IMR-90 (cell line): ENCODE measurements around the gene BST1. TPM values are rescaled to one million over a fixed set of nuclear protein-coding genes. Genes with fewer than 3 reads are reported as not detected.

ENCODE experiments used
- ATAC-seq: fragments of 200-7000 bp; cut with Tn5 transposase; 2 replicates; pipeline ENCODE4 v1.9.1; 2020; ENCODE audit warnings: low read depth, mild to moderate bottlenecking, moderate library complexity
- BruUV-seq: library from RNA; stranded (reverse); fragments of 400-500 nt; replicated peaks from 2 replicates; lab custom pipeline; 2021; lab: Mats Ljungman, UMichigan
- CTCF ChIA-PET: fragments of 300-600 bp; formaldehyde crosslinking; extraction: SDS; loops from one replicate; lab custom pipeline; 2021; ENCODE audit warnings: antibody characterized with exemption; lab: Yijun Ruan, JAX
- POLR2A ChIA-PET: fragments of 300-600 bp; sonication (Branson Sonifier 250); formaldehyde crosslinking; loops from one replicate; lab custom pipeline; 2022; ENCODE audit warnings: antibody characterized with exemption; ENCODE audit not compliant: unreplicated experiment; lab: Charles Lee
- DNase-seq: peaks from one replicate; pipeline ENCODE4 v3.0.0; 2013
- H2AFZ ChIP-seq: replicated peaks from 2 replicates; pipeline ENCODE3; 2013; ENCODE audit warnings: low read length, mild to moderate bottlenecking; ENCODE audit not compliant: poor library complexity
- H2AK5ac ChIP-seq: 2 replicates; pipeline ENCODE4 v1.6.1; 2013; ENCODE audit warnings: low read depth, low read length, inconsistent platforms
- H2AK9ac ChIP-seq: replicated peaks from 2 replicates; pipeline ENCODE3; 2013; ENCODE audit warnings: mild to moderate bottlenecking, low read depth, low read length, moderate library complexity; ENCODE audit not compliant: poor library complexity
- H2BK120ac ChIP-seq: 2 replicates; pipeline ENCODE4 v1.6.1; 2013; ENCODE audit warnings: low read depth, low read length, inconsistent platforms
- H2BK15ac ChIP-seq: 3 replicates; pipeline ENCODE4 v1.6.1; 2013; ENCODE audit warnings: low read depth, low read length, inconsistent platforms
- H2BK20ac ChIP-seq: 2 replicates; pipeline ENCODE4 v1.6.1; 2013; ENCODE audit warnings: low read depth, mild to moderate bottlenecking, inconsistent platforms, low read length, moderate library complexity
- H2BK5ac ChIP-seq: 2 replicates; pipeline ENCODE4 v1.6.1; 2013; ENCODE audit warnings: mild to moderate bottlenecking, low read depth, low read length, inconsistent platforms; ENCODE audit not compliant: poor library complexity, severe bottlenecking
- H3K14ac ChIP-seq: replicated peaks from 2 replicates; pipeline ENCODE4 v1.6.1; 2013; ENCODE audit warnings: low read depth, low read length, inconsistent platforms
- H3K18ac ChIP-seq: 2 replicates; pipeline ENCODE4 v1.6.1; 2013; ENCODE audit warnings: low read depth, low read length, control low read depth
- H3K23ac ChIP-seq: 2 replicates; pipeline ENCODE4 v1.6.1; 2013; ENCODE audit warnings: low read depth, low read length, inconsistent platforms
- H3K27ac ChIP-seq: 2 replicates; pipeline ENCODE4 v1.5.1; 2013; ENCODE audit warnings: mild to moderate bottlenecking, control low read depth, low read length; ENCODE audit not compliant: insufficient read depth
- H3K27me3 ChIP-seq: 2 replicates; pipeline ENCODE4 v1.6.1; 2013; ENCODE audit warnings: low read length; ENCODE audit not compliant: control insufficient read depth, insufficient read depth
- H3K36me3 ChIP-seq: 2 replicates; pipeline ENCODE4 v1.6.1; 2013; ENCODE audit warnings: low read length, mixed read lengths; ENCODE audit not compliant: control insufficient read depth, insufficient read depth
- H3K4ac ChIP-seq: 2 replicates; pipeline ENCODE4 v1.6.1; 2013; ENCODE audit warnings: low read depth, low read length, inconsistent platforms
- H3K4me1 ChIP-seq: 2 replicates; pipeline ENCODE4 v1.6.1; 2013; ENCODE audit warnings: low read length, mixed read lengths; ENCODE audit not compliant: control insufficient read depth, insufficient read depth
- H3K4me2 ChIP-seq: 2 replicates; pipeline ENCODE4 v1.6.1; 2013; ENCODE audit warnings: low read depth, mild to moderate bottlenecking, control low read depth, low read length, moderate library complexity
- H3K4me3 ChIP-seq: 2 replicates; pipeline ENCODE4 v1.5.1; 2013; ENCODE audit warnings: low read depth, mild to moderate bottlenecking, control low read depth, low read length, moderate library complexity; ENCODE audit not compliant: insufficient read depth
- H3K56ac ChIP-seq: 2 replicates; pipeline ENCODE4 v1.6.1; 2013; ENCODE audit warnings: low read length, inconsistent platforms; ENCODE audit not compliant: insufficient read depth; ENCODE audit errors: extremely low read depth
- H3K79me1 ChIP-seq, 2 experiments: 2 replicates each; pipeline ENCODE4 v1.6.1; 2013; ENCODE audit warnings: low read length in 2 of 2, inconsistent platforms in 1 of 2, low read depth in 1 of 2
- H3K9ac ChIP-seq: 2 replicates; pipeline ENCODE4 v1.6.1; 2013; ENCODE audit warnings: low read depth, low read length, control low read depth
- H3K9me1 ChIP-seq: 2 replicates; pipeline ENCODE4 v1.6.1; 2013; ENCODE audit warnings: low read length, inconsistent platforms; ENCODE audit not compliant: insufficient read depth
- H3K9me3 ChIP-seq: 2 replicates; pipeline ENCODE4 v1.6.1; 2013; ENCODE audit warnings: low read length; ENCODE audit not compliant: control insufficient read depth, insufficient read depth
- H4K20me1 ChIP-seq: 2 replicates; pipeline ENCODE4 v1.6.1; 2013; ENCODE audit warnings: low read length, inconsistent platforms; ENCODE audit not compliant: insufficient read depth
- H4K5ac ChIP-seq: 2 replicates; pipeline ENCODE4 v1.6.1; 2013; ENCODE audit warnings: mild to moderate bottlenecking, low read depth, low read length, control low read depth
- H4K8ac ChIP-seq, 2 experiments: 2 replicates each; pipeline ENCODE4 v1.6.1; 2013; ENCODE audit warnings: low read depth in 2 of 2, low read length in 2 of 2, control low read depth in 1 of 2, inconsistent platforms in 1 of 2
- H4K91ac ChIP-seq: 2 replicates; pipeline ENCODE4 v1.6.1; 2013; ENCODE audit warnings: low read depth, low read length, inconsistent platforms; ENCODE audit not compliant: insufficient read depth
- BHLHE40 ChIP-seq: fragments of 150-350 bp; IDR thresholded peaks from 2 replicates; pipeline ENCODE4 v1.6.1; 2016; ENCODE audit warnings: mild to moderate bottlenecking, low read depth, low read length
- CEBPB ChIP-seq: IDR thresholded peaks from 2 replicates; pipeline ENCODE4 v1.6.1; 2012; ENCODE audit warnings: low read depth, low read length, improper control_type of control experiment
- CHD1 ChIP-seq: IDR thresholded peaks from 2 replicates; pipeline ENCODE4 v1.6.1; 2012; ENCODE audit warnings: low read depth, low read length, improper control_type of control experiment
- MAFK ChIP-seq: IDR thresholded peaks from 2 replicates; pipeline ENCODE4 v1.6.1; 2012; ENCODE audit warnings: low read depth, low read length, improper control_type of control experiment
- MXI1 ChIP-seq: IDR thresholded peaks from 2 replicates; pipeline ENCODE4 v1.6.1; 2012; ENCODE audit warnings: low read depth, mild to moderate bottlenecking, low read length, moderate library complexity, borderline replicate concordance
- NFE2L2 ChIP-seq: fragments of 150-350 bp; IDR thresholded peaks from 2 replicates; pipeline ENCODE4 v1.6.1; 2016; ENCODE audit warnings: low read depth, mild to moderate bottlenecking, low read length
- POLR2A ChIP-seq: IDR thresholded peaks from 2 replicates; pipeline ENCODE4 v1.6.1; 2012; ENCODE audit warnings: mild to moderate bottlenecking, low read depth, low read length
- SMC3 ChIP-seq: fragments of 150-350 bp; IDR thresholded peaks from 2 replicates; pipeline ENCODE4 v1.6.1; 2016; ENCODE audit warnings: low read depth, mild to moderate bottlenecking, antibody characterized with exemption, low read length, moderate library complexity
- USF2 ChIP-seq: fragments of 150-350 bp; IDR thresholded peaks from 2 replicates; pipeline ENCODE4 v1.6.1; 2017; ENCODE audit warnings: mild to moderate bottlenecking, antibody characterized with exemption, low read length, low read depth
- WGBS, 2 experiments: methylation state at CpG; one replicate each; pipeline versions ENCODE4 v1.1.5 to v1.1.7; 2013; ENCODE audit warnings: missing lambda C conversion rate in 2 of 2; ENCODE audit not compliant: insufficient read length in 1 of 2; ENCODE audit errors: extremely low coverage in 2 of 2; 5-methylcytosine and 5-hydroxymethylcytosine counted together
- dilution Hi-C: fragments of 300-500 bp; cut with HindIII; formaldehyde crosslinking; loops from one replicate; pipeline ENCODE4 v1.14.3; 2018; ENCODE audit warnings: low sequenced_read_pairs; ENCODE audit not compliant: unreplicated experiment
- in situ Hi-C: fragments of 300-500 bp; cut with MboI; formaldehyde crosslinking; loops from 3 replicates; pipeline ENCODE4 v1.14.3; 2019; ENCODE audit warnings: low sequenced_read_pairs, inconsistent platforms, mixed read lengths
- intact Hi-C: fragments of 100-400 bp; cut with micrococcal nuclease; formaldehyde crosslinking; loops from 2 replicates; pipeline ENCODE4 v1.10.0; 2022
- polyA plus RNA-seq, 3 experiments: library from polyadenylated mRNA; depleted of rRNA; stranded (reverse); fragments of >200 nt; gene quantifications; 2 replicates each; pipeline ENCODE4 v1.2.3, GENCODE V29; 2012; ENCODE audit warnings: low replicate concordance in 1 of 3
- total RNA-seq: library from RNA; depleted of rRNA; stranded (reverse); fragments of >200 nt; gene quantifications from 2 replicates; pipeline ENCODE4 v1.2.3, GENCODE V29; 2012

Gene BST1
- total and polyA plus RNA-seq, 2 of the 4 experiments (the other 2 are of a cell fraction) = 6.6 to 11.1 TPM

- H3K27ac ChIP-seq = no peak overlapping the region
- no peak overlapping the region for H3K4ac ChIP-seq
- H2AK5ac ChIP-seq = no peak overlapping the region
- no peak overlapping the region for H2BK15ac ChIP-seq
- TF ChIP-seq CHD1 (no peak), MXI1 (no peak), MAFK (no peak), CEBPB (no peak), NFE2L2 (no peak), USF2 (no peak), BHLHE40 (no peak), POLR2A (no peak), SMC3 (no peak)
- ATAC-seq (no peak), DNase-seq (no peak)
- ChIA-PET POLR2A (no interaction called here), CTCF (no interaction called here)
- no peak overlapping the region for H4K5ac ChIP-seq
- H3K4me1 ChIP-seq = no peaks in the 10 kb centered on the region; the same call in 1 of the 2 replicates
- no peak overlapping the region for H3K9ac ChIP-seq
- H3K14ac ChIP-seq = no peak overlapping the region
- no peaks in the 10 kb centered on the region for H3K9me1 ChIP-seq
- no peaks in the 10 kb centered on the region for H3K79me1 ChIP-seq
- H3K9me3 ChIP-seq = no peaks in the 10 kb centered on the region
- no peak overlapping the region for H4K91ac ChIP-seq
- no TSS peak for BruUV-seq
- H2AK9ac ChIP-seq = no peak overlapping the region
- no peaks in the 10 kb centered on the region for H3K36me3 ChIP-seq
- no peak overlapping the region for H4K8ac ChIP-seq
- H3K23ac ChIP-seq = no peak overlapping the region
- H2BK120ac ChIP-seq = no peak overlapping the region
- H2AFZ ChIP-seq = no peak overlapping the region
- no peak overlapping the region for H3K4me3 ChIP-seq
- H3K56ac ChIP-seq = no peak overlapping the region
- intact Hi-C loops = no loop called here
- H2BK5ac ChIP-seq = no peak overlapping the region
- H3K18ac ChIP-seq = no peak overlapping the region
- H3K27me3 ChIP-seq = no peaks in the 10 kb centered on the region; the same call in 1 of the 2 replicates
- in situ Hi-C loops = no loop called here
- H2BK20ac ChIP-seq = no peak overlapping the region
- dilution Hi-C loops = no loop called here
- no peak overlapping the region for H3K4me2 ChIP-seq
- H4K20me1 ChIP-seq = no peaks in the 10 kb centered on the region
- no CpG with 5 or more reads among the region's 6 CpGs for WGBS, 2 experiments
These were observed 50.2 kb downstream of the BST1 start for GRCh38 chr4:15753081-15753480.
